SHP77 treated with DMSO at 0.1 percent for 48 hours (cell line): ENCODE data around the gene IL10RB.
A peak's percentile ranks its signal among the peaks of the same experiment; 100 is the strongest.
"Not testable (repeated sequence)": the region's sequence is repeated elsewhere in the genome, so short reads cannot be mapped to it uniquely, and the experiment has no call there.

Source experiments
- DNase-seq: peaks from one replicate; lab custom pipeline; 2025; lab: John Stamatoyannopoulos, UW

IL10RB gene

GRCh38 chr21:33302055-33302454, 35.9 kb downstream of the IL10RB start:
- no peak for DNase-seq

GRCh38 chr21:33302796-33303195, 36.6 kb downstream of the IL10RB start:
- no peak for DNase-seq

DNA sequence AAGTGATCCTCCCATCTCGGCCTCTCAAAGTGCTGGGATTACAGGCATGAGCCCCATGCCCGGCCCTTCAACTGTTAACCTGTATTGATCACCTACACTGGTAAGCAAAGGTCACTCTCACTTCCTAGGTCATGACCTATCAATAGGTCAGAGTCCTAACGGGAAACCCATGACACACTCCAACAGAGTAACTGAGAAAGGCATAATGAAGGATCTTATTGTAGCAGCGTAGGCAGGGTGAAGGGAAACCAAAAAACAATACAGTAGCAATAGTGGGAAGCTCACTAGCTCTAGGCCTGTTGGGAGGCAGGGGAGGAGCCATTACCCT, 39.1 kb downstream of the IL10RB start:
- DNase-seq = no peak

GRCh38 chr21:33305938-33306337, 39.8 kb downstream of the IL10RB start:
- DNase-seq = no peak

GRCh38 chr21:33308586-33309490, 42.7 kb downstream of the IL10RB start:
- peak; percentile 86 for DNase-seq

DNA sequence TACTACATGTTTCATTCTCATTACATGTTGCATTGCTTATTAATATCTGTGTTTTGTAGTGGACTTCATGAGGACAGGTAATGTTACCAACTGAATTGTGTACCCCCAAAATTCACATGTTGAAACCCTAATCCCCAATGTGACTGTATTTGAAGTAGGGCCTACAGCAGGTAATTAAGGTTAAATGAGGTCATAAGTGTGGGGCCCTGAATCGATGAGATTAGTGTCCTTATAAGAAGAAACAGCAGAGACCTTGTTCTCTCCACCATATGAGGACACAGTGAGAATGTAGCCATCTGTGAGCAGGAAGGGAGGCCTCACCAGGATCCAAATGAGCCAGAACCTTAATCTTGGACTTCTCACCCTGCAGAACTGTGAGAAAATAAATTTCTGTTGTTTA, 43.6 kb downstream of the IL10RB start:
- no peak for DNase-seq

- DNase-seq = no peak
Observed at GRCh38 chr21:33312121-33312520, 46.0 kb downstream of the IL10RB start.

GRCh38 chr21:33313183-33313582, 47.0 kb downstream of the IL10RB start:
- no peak for DNase-seq

- no peak for DNase-seq
Observed at GRCh38 chr21:33313611-33314010, 47.4 kb downstream of the IL10RB start.

DNA sequence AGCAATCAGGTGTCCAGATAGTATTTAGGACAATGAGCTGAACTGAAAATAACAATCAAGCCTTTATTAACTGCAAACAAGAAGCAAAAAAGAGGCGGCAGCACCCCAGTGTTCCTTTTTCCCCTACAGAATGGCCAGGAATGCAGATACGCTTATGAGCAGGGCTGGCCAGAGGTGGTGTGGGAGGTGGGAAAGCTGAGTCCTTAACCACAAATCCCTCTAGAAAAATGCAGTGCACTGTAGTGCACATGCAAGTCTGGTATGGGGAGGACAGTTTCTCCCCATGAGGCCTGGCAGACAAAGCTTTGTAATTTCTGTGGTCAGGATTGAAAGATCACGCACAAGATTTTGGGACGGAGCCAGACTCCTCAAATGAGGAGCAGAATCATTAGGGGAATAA, 47.9 kb downstream of the IL10RB start:
- no peak for DNase-seq

- DNase-seq = no peak
Observed at GRCh38 chr21:33315946-33316710, 50.0 kb downstream of the IL10RB start.

DNA sequence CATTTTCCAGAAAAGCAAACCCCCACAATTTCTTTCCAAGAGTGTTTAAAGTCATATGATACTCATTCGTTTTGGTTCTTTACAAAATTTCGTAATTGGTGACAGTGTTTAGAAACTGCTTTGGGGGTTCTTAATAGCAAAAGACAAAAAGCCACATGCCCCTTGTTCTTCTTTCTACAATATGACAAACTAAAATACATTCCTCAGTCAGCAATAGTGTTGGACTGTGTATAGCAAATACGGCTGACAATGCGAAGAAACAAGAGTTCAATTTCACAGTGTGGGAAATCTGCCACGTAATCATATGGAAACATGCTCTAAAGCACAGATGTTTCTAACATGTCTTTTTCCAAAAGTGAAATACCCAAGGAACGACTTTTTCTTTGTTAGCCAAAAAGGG, 51.0 kb downstream of the IL10RB start:
- DNase-seq = no peak

DNA sequence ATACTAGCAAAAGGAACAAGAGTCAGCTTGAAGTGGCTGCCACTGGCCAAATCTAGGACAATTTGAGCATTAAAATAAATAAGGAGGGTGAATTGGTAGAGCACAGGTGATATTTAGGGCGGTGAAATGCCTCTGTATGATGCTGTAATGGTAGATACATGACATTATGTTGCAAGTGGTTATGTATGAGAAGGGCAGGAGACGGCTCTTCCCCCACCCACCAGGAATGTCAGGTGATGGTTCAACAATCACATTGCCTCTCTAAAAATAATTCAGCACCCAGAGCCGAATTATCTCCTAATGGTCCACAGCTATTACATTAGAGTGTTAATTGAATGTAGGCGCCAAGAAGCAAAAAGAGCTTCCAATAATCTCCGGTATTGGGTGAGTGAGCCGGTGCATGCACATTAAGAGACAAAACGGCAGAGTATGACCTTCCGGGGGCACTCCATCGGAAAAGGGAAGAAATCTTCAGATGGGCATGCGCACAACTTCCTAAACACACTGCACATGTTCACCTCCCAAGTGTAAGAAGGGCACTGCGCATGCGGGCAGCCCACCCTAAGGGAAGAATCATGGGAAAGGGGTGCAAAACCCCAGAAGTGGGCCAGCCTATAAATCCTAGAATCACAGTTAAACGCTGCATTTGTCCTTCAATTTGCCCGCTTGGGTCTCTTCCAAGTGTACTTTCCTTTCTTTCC, 51.8 kb downstream of the IL10RB start:
- no peak for DNase-seq

GRCh38 chr21:33321005-33321404, 54.8 kb downstream of the IL10RB start:
- not testable (repeated sequence) for DNase-seq

GRCh38 chr21:33323610-33324009, 57.4 kb downstream of the IL10RB start:
- DNase-seq = not testable (repeated sequence)

DNA sequence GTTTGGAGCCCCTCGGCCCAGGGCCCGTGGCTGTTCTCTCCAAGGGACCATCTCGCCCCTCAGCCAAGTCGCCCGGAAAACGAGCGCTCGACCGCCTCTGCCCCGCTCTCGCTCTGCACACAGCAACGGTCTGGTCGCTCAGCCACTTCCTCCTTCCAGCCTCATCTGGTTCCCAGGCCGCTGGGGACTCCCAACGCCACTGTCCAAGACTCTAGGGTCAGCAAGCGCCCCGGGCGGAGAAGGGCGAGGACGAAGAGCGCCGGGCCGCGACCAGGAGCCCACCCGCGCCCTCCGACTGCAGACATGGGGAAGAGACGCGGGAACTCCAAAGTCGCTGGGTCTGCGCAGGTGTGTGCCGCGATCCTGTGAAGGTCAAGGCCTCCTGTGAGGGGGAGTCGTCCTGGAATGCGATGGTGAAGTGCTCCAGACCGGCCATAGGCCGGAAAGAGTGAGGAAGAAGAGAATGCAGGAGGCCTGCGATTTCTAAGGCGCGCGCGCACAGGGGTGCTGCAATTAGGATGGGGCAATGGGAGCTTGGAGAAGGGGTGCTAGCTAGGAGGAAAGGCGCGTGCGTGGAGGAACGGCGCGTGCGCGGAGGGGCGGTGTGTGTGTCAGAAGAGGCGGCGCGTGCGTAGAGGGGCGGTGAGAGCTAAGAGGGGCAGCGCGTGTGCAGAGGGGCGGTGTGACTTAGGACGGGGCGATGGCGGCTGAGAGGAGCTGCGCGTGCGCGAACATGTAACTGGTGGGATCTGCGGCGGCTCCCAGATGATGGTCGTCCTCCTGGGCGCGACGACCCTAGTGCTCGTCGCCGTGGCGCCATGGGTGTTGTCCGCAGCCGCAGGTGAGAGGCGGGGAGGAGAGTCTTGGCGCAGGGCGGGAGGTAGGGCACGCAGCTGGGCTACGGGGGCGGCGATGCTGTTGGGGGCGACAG, 58.4 kb downstream of the IL10RB start, which contains the start of gene IFNAR1:
Gene IFNAR1 (plus strand): TSS at position 680 of the 931 bp plus-strand sequence. CDS start 86 bp downstream, at position 766.
- peak; percentile 92 for DNase-seq

- DNase-seq = no peak
Observed at GRCh38 chr21:33325222-33326067, 59.3 kb downstream of the IL10RB start.

GRCh38 chr21:33327326-33327725, 61.2 kb downstream of the IL10RB start:
- DNase-seq = no peak

DNA sequence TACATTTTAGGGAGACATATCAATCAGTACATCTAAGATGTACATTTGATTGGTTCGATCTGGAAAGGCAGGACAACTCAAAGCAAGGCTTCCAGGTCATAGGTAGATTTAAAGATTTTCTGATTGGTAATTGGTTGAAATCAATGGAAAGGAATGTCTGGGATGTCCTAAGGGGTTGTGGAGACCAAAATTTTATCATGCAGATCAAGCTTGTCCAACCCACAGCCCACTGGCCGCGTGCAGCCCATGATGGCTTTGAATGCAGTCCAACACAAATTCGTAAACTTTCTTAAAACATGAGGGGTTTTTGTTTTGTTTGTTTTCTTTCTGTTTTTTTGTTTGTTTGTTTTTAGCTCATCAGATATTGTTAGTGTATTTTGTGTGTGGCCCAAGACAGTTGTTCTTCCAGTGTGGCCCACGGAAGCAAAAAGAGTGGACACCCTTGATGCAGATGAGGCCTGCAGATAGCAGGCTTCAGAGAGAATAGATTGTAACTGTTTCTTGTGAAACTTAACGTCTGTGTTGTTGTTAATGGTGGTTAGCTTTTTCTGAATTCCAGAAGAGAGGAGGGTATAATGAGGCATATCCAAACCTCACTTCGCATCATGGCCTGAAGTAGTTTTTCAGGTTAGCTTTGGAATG, 61.7 kb downstream of the IL10RB start:
- no peak for DNase-seq

- no peak for DNase-seq
Observed at GRCh38 chr21:33330726-33331125, 64.6 kb downstream of the IL10RB start.
